B cell (primary cell): Measurements from ENCODE around the gene MVD. TPM values are rescaled to one million over a fixed set of nuclear protein-coding genes. Genes with fewer than 3 reads are reported as not detected.

ENCODE experiments used
- ATAC-seq: fragments of 200-7000 bp; cut with Tn5 transposase; one replicate; pipeline ENCODE4 v1.10.0; 2021; ENCODE audit warnings: low read depth, mild to moderate bottlenecking, moderate number of reproducible peaks, moderate library complexity
- CTCF ChIA-PET: fragments of 350-600 bp; sonication (Branson Sonifier 250); formaldehyde crosslinking; loops from one replicate; lab custom pipeline; 2021; ENCODE audit warnings: antibody characterized with exemption, inconsistent platforms; lab: Charles Lee
- POLR2A ChIA-PET: fragments of 350-600 bp; sonication (Branson Sonifier 250); formaldehyde crosslinking; loops from one replicate; lab custom pipeline; 2021; ENCODE audit warnings: antibody characterized with exemption; lab: Charles Lee
- DNase-seq: peaks from one replicate; pipeline ENCODE4 v3.0.0; 2013
- H2AFZ ChIP-seq: 2 replicates; pipeline ENCODE4 v1.6.1; 2012; ENCODE audit warnings: mild to moderate bottlenecking, low read depth, low read length; ENCODE audit not compliant: insufficient read depth, poor library complexity, severe bottlenecking
- H3K27ac ChIP-seq, 2 donors: 1 replicate in 1 of 2; 2 replicates in 1 of 2; pipeline ENCODE4 v1.5.1; 2012 to 2013; ENCODE audit warnings: low read length in 2 of 2, mild to moderate bottlenecking in 2 of 2, moderate library complexity in 1 of 2
- H3K27me3 ChIP-seq, 4 experiments: fragments of 200-600 bp in 1 of 4; sonication (generic) in 1 of 4; replicated peaks in 1 of 4; 1 replicate in 2 of 4; 2 replicates in 2 of 4; pipeline versions ENCODE4 v1.6.1 to v1.7.0; 2013 to 2016; ENCODE audit warnings: low read length in 3 of 4, mild to moderate bottlenecking in 2 of 4, mixed read lengths in 1 of 4, moderate library complexity in 1 of 4; ENCODE audit not compliant: insufficient read depth in 4 of 4, control insufficient read depth in 3 of 4; ENCODE audit errors: control extremely low read depth in 1 of 4
- H3K36me3 ChIP-seq, 2 experiments: replicated peaks in 1 of 2; 1 replicate in 1 of 2; 2 replicates in 1 of 2; pipeline versions ENCODE4 v1.6.1 to v1.7.1; 2013; ENCODE audit warnings: low read length in 1 of 2; ENCODE audit not compliant: insufficient read depth in 2 of 2, control insufficient read depth in 1 of 2; ENCODE audit errors: control extremely low read depth in 1 of 2, extremely low read depth in 1 of 2
- H3K4me1 ChIP-seq, 2 donors: fragments of 200-600 bp in 1 of 2; sonication (generic) in 1 of 2; 1 replicate in 1 of 2; 2 replicates in 1 of 2; pipeline versions ENCODE4 v1.5.1 to v1.6.1; 2013 to 2017; ENCODE audit warnings: low read length in 2 of 2; ENCODE audit not compliant: control insufficient read depth in 2 of 2, insufficient read depth in 2 of 2
- H3K4me2 ChIP-seq: replicated peaks from 2 replicates; pipeline ENCODE3; 2012; ENCODE audit warnings: mild to moderate bottlenecking, low read depth, low read length; ENCODE audit not compliant: poor library complexity, severe bottlenecking
- H3K4me3 ChIP-seq, 5 experiments: fragments of 200-600 bp in 1 of 5; sonication (generic) in 1 of 5; 1 replicate in 3 of 5; 2 replicates in 2 of 5; pipeline versions ENCODE4 v1.5.1 to v1.7.0; 2011 to 2016; ENCODE audit warnings: low read length in 4 of 5, mild to moderate bottlenecking in 4 of 5, low read depth in 2 of 5, control low read depth in 1 of 5, moderate library complexity in 1 of 5; ENCODE audit not compliant: insufficient read depth in 1 of 5; ENCODE audit errors: control extremely low read depth in 1 of 5, extremely low read depth in 1 of 5
- H3K79me2 ChIP-seq: fragments of 200-600 bp; sonication (generic); one replicate; pipeline ENCODE4 v1.6.0; 2016; ENCODE audit warnings: low read length; ENCODE audit not compliant: control insufficient read depth, insufficient read depth
- H3K9ac ChIP-seq: fragments of 200-600 bp; sonication (generic); 2 replicates; pipeline ENCODE4 v1.6.1; 2017; ENCODE audit warnings: mild to moderate bottlenecking, low read length, moderate library complexity
- H3K9me3 ChIP-seq, 3 donors: one replicate each; pipeline versions ENCODE4 v1.6.1 to v1.7.1; 2013; ENCODE audit warnings: low read length in 2 of 3; ENCODE audit not compliant: control insufficient read depth in 2 of 3, insufficient read depth in 1 of 3; ENCODE audit errors: control extremely low read depth in 1 of 3
- H4K20me1 ChIP-seq: 2 replicates; pipeline ENCODE4 v1.6.0; 2012; ENCODE audit warnings: mild to moderate bottlenecking, low read length; ENCODE audit not compliant: insufficient read depth, control insufficient read depth, poor library complexity, severe bottlenecking
- H3K27ac Mint-ChIP-seq: one replicate; pipeline ENCODE4 v1.8.0; 2021; ENCODE audit warnings: mixed read lengths
- H3K27me3 Mint-ChIP-seq: one replicate; pipeline ENCODE4 v1.8.0; 2021; ENCODE audit warnings: mixed read lengths
- H3K4me1 Mint-ChIP-seq: one replicate; pipeline ENCODE4 v1.8.0; 2021; ENCODE audit warnings: mixed read lengths
- H3K4me3 Mint-ChIP-seq: one replicate; pipeline ENCODE4 v1.8.0; 2021; ENCODE audit warnings: mixed read lengths
- H3K9me3 Mint-ChIP-seq: one replicate; pipeline ENCODE4 v1.8.0; 2022; ENCODE audit warnings: mixed read lengths; ENCODE audit not compliant: insufficient read depth
- CTCF ChIP-seq: fragments of 200-600 bp; IDR thresholded peaks from one replicate; pipeline ENCODE4 v1.8.0; 2022; ENCODE audit warnings: antibody characterized with exemption, mild to moderate bottlenecking
- EZH2 ChIP-seq: IDR thresholded peaks from 2 replicates; pipeline ENCODE4 v1.6.1; 2012; ENCODE audit warnings: borderline replicate concordance, low read depth, mild to moderate bottlenecking, moderate library complexity, low read length; ENCODE audit not compliant: insufficient read depth, poor library complexity, severe bottlenecking
- WGBS: methylation state at CpG from one replicate; pipeline ENCODE4 v1.1.5; 2013; ENCODE audit warnings: missing lambda C conversion rate; ENCODE audit not compliant: insufficient coverage; 5-methylcytosine and 5-hydroxymethylcytosine counted together
- intact Hi-C: fragments of 100-400 bp; cut with micrococcal nuclease; formaldehyde crosslinking; loops from one replicate; pipeline ENCODE4 v1.10.0; 2022
- polyA plus RNA-seq: library from polyadenylated mRNA; depleted of rRNA; stranded (reverse); fragments of >200 nt; gene quantifications from 2 replicates; pipeline ENCODE4 v1.2.3, GENCODE V29; 2012
- total RNA-seq, 2 donors: library from RNA; stranded (reverse); fragments of 120-200 nt in 1 of 2; gene quantifications; 1 replicate in 1 of 2; 2 replicates in 1 of 2; pipeline versions ENCODE4 v1.2.3 to v1.2.4, GENCODE V29; 2013 to 2022

MVD gene
- total and polyA plus RNA-seq, 2 donors (not counting 1 experiment from before 2014, with no cell fraction given): 40.9 to 95.4 TPM

GRCh38 chr16:88623858-88624257 lies 39.0 kb downstream of the MVD start:
- CTCF ChIA-PET: no interaction called here

DNA sequence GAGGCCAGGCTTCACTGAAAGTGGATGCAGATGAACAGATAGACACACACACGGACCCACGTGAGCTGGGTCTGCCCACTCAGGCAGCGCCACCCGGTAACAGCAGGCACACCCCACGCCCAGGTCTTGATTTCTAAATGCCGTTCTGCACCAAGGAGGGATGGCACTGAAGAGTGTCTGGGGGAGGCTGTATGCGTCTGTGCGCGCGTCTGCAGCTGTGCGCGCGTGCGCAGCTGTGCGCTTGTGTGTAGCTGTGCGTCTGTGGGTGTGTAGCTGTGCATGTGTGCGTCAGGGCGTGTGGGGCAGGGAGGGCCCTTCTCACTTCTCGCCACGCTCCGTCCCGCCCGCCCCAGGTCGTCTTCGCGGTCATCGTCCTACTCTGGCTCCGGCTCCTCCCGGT lies 40.0 kb downstream of the MVD start:
- no peaks in the 10 kb centered on the region for H3K4me1 Mint-ChIP-seq
- no peaks in the 10 kb centered on the region for H3K27me3 Mint-ChIP-seq
- no peak for DNase-seq
- intact Hi-C loops: no loop called here
- CTCF ChIA-PET: no interaction called here
- Histone ChIP-seq H4K20me1 (peaks cover 54% of the 10 kb centered on the region), H3K27ac (no peak overlapping the region), H3K9ac (no peak overlapping the region), H3K9me3 (no peaks in the 10 kb centered on the region), H3K27me3 (no peaks in the 10 kb centered on the region), H2AFZ (no peak overlapping the region), H3K79me2 (peaks cover 26% of the 10 kb centered on the region), H3K4me1 (no peaks in the 10 kb centered on the region), H3K4me3 (no peak overlapping the region), H3K4me2 (no peak overlapping the region), H3K36me3 (peaks cover 0 to 62% of the 10 kb centered on the region in 2 experiments)
- no peaks in the 10 kb centered on the region for H3K9me3 Mint-ChIP-seq
- no peak for ATAC-seq
- POLR2A ChIA-PET: no interaction called here
- H3K4me3 Mint-ChIP-seq: no peak overlapping the region
- no peak for TF ChIP-seq EZH2
- no peak for TF ChIP-seq CTCF
- WGBS: 96% methylated on average over 17 of the region's 29 CpGs
- H3K27ac Mint-ChIP-seq: no peak overlapping the region

More at GRCh38 chr16:88623858-88624257, 39.0 kb downstream of the MVD start:
- Mint-ChIP-seq H3K4me3 (no peak overlapping the region), H3K9me3 (no peaks in the 10 kb centered on the region), H3K4me1 (no peaks in the 10 kb centered on the region), H3K27me3 (no peaks in the 10 kb centered on the region), H3K27ac (no peak overlapping the region)
- ATAC-seq (no peak), DNase-seq (no peak)
- Histone ChIP-seq H3K79me2 (peaks cover 16% of the 10 kb centered on the region), H3K4me2 (no peak overlapping the region), H3K36me3 (peaks cover 0 to 67% of the 10 kb centered on the region in 2 experiments), H3K9ac (no peak overlapping the region), H3K27me3 (no peaks in the 10 kb centered on the region), H3K9me3 (no peaks in the 10 kb centered on the region), H2AFZ (no peak overlapping the region), H3K4me1 (no peaks in the 10 kb centered on the region), H3K27ac (no peak overlapping the region), H3K4me3 (no peak overlapping the region), H4K20me1 (peaks cover 44% of the 10 kb centered on the region)
- intact Hi-C loops: no loop called here
- 100% methylated on average over 9 of the region's 13 CpGs for WGBS
- no peak for TF ChIP-seq EZH2
- TF ChIP-seq CTCF: no peak
- POLR2A ChIA-PET: no interaction called here
